Neutrophil (primary cell): ENCODE results near the gene FAM222A.

Experiments
- H3K27ac ChIP-seq: fragments of 200-600 bp; sonication (generic); 2 replicates; pipeline ENCODE4 v1.5.1; 2016; ENCODE audit warnings: mild to moderate bottlenecking, moderate library complexity
- H3K27me3 ChIP-seq: fragments of 200-600 bp; sonication (generic); 2 replicates; pipeline ENCODE4 v1.6.0; 2016; ENCODE audit warnings: mild to moderate bottlenecking
- H3K36me3 ChIP-seq: fragments of 200-600 bp; sonication (generic); 2 replicates; pipeline ENCODE4 v1.5.1; 2017
- H3K4me1 ChIP-seq, 2 experiments: fragments of 200-600 bp in 1 of 2; sonication (generic) in 1 of 2; 1 replicate in 1 of 2; 2 replicates in 1 of 2; pipeline versions ENCODE4 v1.5.1 to v1.6.1; 2013 to 2016; ENCODE audit warnings: low read depth in 1 of 2, low read length in 1 of 2, mild to moderate bottlenecking in 1 of 2, moderate library complexity in 1 of 2; ENCODE audit not compliant: control insufficient read depth in 1 of 2, insufficient read depth in 1 of 2
- H3K4me3 ChIP-seq, 2 experiments: fragments of 200-600 bp in 1 of 2; sonication (generic) in 1 of 2; 1 replicate in 1 of 2; 2 replicates in 1 of 2; pipeline ENCODE4 v1.5.1; 2013 to 2016; ENCODE audit warnings: low read depth in 1 of 2, low read length in 1 of 2, mild to moderate bottlenecking in 1 of 2, moderate library complexity in 1 of 2
- H3K9me3 ChIP-seq: fragments of 200-600 bp; sonication (generic); 2 replicates; pipeline ENCODE4 v1.5.1; 2016
- CTCF ChIP-seq: fragments of 200-600 bp; sonication (generic); IDR thresholded peaks from 2 replicates; pipeline ENCODE4 v1.5.1; 2016; ENCODE audit warnings: antibody characterized with exemption

The FAM222A gene

DNA sequence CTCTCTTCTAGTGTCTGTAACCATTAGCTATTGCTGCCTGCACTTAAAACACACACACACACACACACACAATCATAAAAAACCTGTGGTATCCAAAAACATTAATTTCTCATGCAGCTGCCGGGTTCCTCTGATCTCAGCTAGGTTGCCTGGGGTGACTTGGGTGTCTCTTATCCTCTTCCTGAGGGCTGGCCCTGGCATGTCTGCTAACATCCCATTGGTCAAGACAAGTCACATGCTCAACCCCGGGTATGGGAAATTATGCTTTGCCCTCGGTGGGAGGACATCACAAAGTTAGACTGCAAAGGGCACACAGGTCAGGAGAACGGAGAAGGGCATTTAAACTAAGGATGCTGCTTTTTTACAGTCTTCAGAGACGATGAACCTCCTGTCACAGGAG, 63.9 kb downstream of the FAM222A start:
- Histone ChIP-seq H3K27me3 (peaks cover 24% of the 10 kb centered on the region), H3K9me3 (no peaks in the 10 kb centered on the region), H3K36me3 (no peaks in the 10 kb centered on the region), H3K27ac (no peak overlapping the region), H3K4me1 (no peaks in the 10 kb centered on the region), H3K4me3 (no peak overlapping the region)
- no peak for TF ChIP-seq CTCF

GRCh38 chr12:109778684-109779083, 65.1 kb downstream of the FAM222A start:
- H3K27ac ChIP-seq: no peak overlapping the region
- no peak for TF ChIP-seq CTCF
- no peak overlapping the region for H3K4me3 ChIP-seq
- H3K36me3 ChIP-seq: no peaks in the 10 kb centered on the region
- H3K9me3 ChIP-seq: no peaks in the 10 kb centered on the region
- H3K27me3 ChIP-seq: peaks cover 15% of the 10 kb centered on the region
- H3K4me1 ChIP-seq: no peaks in the 10 kb centered on the region

DNA sequence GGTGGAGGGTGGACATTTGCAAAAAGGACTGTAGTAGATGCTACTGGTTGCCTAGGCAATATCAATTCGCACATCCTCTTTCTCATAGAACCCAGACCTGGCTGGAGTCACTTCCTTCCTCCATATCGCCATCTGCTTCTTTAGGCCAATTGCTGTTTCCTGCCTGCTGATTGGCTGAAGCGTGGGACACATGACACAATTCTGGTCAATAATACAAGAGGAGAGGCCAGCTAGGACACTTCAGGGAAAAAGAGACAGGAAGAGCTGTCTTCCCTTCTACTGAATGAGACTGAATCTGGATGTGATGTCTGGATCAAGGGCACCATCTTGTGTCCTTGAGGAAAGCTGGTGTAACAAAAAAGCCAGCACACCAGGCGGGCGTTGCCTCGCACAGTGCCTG, 65.8 kb downstream of the FAM222A start:
- Histone ChIP-seq H3K4me3 (no peak overlapping the region), H3K4me1 (no peaks in the 10 kb centered on the region), H3K36me3 (no peaks in the 10 kb centered on the region), H3K27me3 (peaks cover 9% of the 10 kb centered on the region), H3K27ac (no peak overlapping the region), H3K9me3 (no peaks in the 10 kb centered on the region)
- no peak for TF ChIP-seq CTCF

DNA sequence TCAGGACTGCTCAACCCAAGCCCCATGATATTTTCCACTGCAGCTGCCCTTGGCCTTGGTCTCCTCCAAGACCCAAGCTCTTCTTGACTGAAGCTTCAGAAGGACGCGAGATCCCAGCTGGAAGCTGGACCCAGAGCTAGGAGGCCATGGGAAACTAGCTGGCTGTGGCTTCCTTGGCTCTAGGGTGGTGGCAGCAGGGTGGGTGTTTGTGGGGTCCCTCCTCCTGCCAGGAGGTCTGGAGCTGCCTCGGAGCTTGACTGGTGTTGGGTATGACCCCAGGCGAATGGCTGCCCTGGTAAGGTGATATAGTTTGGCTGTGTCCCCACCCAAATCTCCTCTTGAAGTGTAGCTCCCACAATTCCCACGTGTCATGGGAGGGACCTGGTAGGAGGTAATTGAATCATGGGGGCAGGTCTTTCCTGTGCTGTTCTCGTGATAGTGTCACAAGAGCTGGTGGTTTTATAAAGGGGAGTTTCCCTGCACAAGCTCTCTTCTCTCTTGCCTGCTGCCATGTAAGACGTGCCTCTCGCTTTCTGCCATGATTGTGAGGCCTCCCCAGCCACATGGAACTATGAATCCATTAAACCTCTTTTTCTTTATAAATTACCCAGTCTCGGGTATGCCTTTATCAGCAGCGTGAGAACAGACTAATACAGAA, 68.2 kb downstream of the FAM222A start:
- no peaks in the 10 kb centered on the region for H3K4me1 ChIP-seq
- no peak overlapping the region for H3K27ac ChIP-seq
- TF ChIP-seq CTCF: no peak
- no peaks in the 10 kb centered on the region for H3K36me3 ChIP-seq
- peaks cover 9% of the 10 kb centered on the region for H3K27me3 ChIP-seq
- no peak overlapping the region for H3K4me3 ChIP-seq
- H3K9me3 ChIP-seq: no peaks in the 10 kb centered on the region

- Histone ChIP-seq H3K4me3 (no peak overlapping the region), H3K4me1 (no peaks in the 10 kb centered on the region), H3K27me3 (peaks cover 6% of the 10 kb centered on the region), H3K27ac (no peak overlapping the region), H3K36me3 (no peaks in the 10 kb centered on the region), H3K9me3 (no peaks in the 10 kb centered on the region)
- TF ChIP-seq CTCF: no peak
Measured at GRCh38 chr12:109782326-109782703, 68.7 kb downstream of the FAM222A start.
